Stimulated activated CD4-positive, alpha-beta T cell treated with anti-CD3 and anti-CD28 coated beads, Interleukin-4, amount 100 ng/mL, for 4 hours (primary cell): ENCODE data around the gene IGF2.
A peak's percentile ranks its signal among the peaks of the same experiment; 100 is the strongest.

Experiments used
- DNase-seq, 2 experiments: peaks; one replicate each; pipeline ENCODE4 v3.0.0-alpha.2; 2020

IGF2 gene

GRCh38 chr11:2169626-2170570 lies 30.7 kb upstream of the IGF2 start:
- DNase-seq = no peak

- DNase-seq = no peak
Measured at GRCh38 chr11:2169005-2169378, 29.8 kb upstream of the IGF2 start.

GRCh38 chr11:2168286-2169004 lies 29.3 kb upstream of the IGF2 start:
- DNase-seq = no peak

DNA sequence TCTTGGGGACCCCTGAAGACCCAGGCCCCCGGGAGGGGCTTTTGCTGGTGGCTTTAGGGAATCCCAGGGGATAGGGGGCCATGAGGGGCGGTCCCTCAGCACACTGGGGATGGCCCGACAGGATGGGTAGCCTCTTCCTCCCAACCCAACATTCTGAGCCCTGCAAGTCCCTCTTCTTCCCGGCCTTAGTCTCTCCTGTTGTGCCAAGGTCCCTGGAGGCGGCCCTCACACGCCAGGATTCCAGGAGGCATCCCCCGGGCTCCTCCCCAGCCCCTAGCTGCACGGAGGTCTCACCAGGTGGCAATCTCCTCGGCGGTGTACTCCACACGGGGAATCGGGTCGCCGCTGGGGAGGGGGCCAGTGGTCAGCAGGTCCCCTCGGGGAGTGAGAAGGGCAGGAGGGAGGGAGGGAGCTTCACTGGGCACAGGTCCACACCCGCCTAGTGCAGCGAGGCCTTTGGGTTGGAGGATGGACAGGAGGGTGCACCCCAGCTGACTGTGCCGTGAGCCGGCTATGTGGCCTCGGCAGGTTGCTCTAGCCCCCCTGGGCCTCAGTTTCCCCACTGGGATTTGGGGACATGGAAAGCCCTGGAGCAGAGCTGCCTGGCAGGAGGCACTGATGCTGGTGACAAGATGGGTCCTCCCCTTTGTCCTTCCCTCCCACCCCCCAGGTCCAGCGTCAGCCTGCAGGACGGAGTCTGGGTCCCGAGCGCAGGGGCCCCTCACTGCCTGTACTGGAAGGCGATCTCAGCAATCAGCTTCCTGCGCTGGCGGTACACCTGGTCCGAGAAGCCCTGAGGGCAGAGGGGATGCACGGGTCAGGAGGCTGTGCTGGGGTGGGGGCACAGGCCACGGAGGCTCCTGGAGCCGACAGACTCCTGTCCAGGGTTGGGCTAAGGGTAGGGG lies 28.2 kb upstream of the IGF2 start:
- DNase-seq = no peak

DNA sequence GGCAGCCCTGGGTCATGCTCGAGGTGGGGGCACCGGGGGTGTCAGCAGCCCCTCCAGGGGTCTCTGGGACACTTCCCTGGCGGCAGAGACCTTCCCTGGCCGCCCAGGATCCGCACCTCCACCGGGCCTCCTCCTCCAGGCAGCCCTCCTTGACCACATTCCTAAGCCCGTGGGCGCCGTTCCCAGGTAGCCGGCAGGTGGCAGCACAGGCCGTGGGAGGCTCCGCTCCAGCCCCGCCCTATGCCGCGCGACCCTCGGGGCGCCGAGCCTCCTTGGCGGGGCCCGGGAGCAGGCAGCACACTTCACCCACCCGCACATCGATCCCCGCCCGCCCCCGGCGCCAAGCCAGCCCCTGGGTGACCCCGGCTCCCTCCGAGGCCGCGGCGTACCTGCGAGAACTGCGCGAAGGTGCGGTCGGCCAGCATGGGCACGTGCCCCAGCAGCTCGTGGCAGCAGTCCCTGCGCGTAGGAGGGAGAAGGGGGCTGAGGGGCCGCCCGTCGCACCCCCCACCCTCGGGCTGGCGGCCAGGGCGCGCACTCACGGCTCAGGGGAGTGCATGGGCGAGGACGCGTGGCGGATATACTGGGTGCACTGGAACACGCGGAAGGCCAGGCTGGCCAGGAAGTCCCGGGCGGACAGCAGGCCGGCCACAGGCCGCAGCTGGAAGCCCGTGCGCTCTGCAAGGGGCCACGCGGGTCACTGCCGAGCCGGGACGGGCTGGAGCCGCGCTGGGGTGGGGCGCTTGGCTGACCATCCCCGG lies 27.1 kb upstream of the IGF2 start:
- DNase-seq = peak in 1 of 2 experiments; percentile 54

DNA sequence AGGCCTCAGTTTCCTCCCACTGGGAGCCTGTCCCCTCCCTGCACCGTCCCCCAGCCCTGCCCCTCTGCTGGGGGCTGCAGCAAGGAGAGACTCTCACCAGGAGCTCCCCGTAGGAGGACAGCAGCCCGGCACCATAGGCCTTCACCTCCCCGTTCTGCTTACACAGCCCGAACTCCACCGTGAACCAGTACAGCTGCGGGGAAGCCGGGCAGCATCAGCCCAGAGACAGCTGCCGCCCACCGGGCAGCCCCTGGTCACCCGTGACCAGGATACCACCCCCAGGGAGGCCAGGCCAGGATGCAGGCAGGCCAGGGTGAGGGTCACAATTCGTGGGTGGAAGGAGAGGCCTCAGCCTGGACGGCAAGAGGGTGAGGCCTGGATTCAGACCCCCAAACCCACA lies 26.4 kb upstream of the IGF2 start:
- no peak for DNase-seq

DNA sequence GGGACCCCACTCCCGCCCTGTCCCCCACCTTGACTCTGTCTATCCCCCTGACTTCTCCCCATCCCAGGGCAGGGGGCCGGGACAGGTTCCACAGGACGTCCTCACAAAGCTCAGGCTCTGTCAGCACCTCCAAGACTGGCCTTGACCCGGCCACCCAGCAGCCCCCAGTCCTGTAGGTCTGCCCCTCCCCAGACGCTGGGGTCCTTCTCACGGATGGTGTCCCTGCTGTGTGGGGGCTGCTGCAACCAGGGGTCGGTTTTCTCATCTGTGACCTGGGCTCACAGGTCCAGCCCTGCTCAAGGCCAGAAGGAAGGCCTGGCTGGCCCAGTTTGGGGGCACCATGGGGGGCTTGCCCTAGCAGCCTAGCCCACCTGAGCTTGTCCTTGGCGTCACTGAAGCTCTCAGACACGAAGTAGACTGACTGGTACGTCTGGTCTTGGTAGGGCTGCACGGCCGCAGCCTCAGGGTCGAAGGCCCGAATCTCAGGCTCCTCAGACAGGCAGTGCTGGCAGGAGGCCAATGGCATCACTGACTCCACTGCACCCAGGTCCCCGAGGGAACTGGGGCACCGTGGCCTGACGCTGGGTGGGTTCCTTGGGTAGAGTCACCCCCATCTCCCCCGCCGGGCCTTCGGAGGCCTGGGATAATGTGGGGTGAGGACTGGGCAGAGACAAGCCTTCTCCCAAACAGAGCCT lies 25.8 kb upstream of the IGF2 start:
- DNase-seq = no peak

GRCh38 chr11:2164081-2164480 lies 24.9 kb upstream of the IGF2 start:
- no peak for DNase-seq

DNA sequence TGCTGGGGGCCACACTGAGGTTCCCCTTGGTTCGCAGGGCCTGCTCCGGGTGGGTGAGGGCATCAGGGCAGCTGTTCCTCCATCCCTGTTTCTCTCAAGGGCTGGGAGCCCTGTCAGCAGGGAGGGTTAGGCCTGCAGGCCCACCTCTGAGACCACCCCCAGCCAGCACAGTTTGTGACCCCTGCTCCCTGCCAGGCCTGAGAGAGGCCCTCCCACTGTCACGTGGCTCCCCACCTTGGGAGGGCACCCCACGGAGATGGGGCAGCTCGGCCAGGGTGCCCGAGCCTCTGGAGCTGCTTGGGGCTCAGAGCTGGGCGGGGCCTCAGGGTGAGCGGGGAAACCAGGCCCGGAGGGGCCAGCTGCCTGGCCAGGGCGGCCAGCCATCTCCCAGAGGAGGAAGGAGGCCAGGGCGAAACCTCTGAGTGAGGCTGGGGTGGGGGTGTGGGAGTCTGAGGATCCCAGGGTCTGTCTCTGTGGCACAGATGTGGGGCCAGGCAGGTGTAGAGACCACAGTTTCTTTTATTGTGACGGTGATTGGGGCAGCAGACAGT lies 24.3 kb upstream of the IGF2 start:
- DNase-seq = no peak

DNA sequence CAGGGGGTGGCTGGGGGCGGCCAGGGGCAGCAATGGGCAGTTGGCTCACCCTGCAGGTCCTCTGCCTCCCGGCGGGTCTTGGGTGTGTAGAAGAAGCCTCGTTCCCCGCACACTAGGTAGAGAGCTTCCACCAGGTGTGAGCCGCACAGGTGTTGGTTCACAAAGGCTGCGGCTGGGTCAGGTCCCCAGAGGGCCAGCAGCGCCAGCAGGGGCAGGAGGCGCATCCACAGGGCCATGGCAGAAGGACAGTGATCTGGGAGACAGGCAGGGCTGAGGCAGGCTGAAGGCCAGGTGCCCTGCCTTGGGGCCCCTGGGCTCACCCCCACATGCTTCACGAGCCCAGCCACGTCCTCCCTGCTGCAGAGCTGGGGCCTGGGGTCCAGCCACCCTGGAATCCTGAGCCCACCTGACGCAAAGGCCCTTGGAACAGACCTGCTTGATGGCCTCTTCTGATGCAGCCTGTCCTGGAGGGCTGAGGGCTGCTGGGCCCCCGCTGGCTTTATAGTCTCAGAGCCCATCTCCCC lies 21.6 kb upstream of the IGF2 start, which contains the start of gene INS:
TSS of gene INS (minus strand) at position 474 of the 524 bp plus-strand sequence. CDS start at position 236, 238 bp downstream.
- no peak for DNase-seq

DNA sequence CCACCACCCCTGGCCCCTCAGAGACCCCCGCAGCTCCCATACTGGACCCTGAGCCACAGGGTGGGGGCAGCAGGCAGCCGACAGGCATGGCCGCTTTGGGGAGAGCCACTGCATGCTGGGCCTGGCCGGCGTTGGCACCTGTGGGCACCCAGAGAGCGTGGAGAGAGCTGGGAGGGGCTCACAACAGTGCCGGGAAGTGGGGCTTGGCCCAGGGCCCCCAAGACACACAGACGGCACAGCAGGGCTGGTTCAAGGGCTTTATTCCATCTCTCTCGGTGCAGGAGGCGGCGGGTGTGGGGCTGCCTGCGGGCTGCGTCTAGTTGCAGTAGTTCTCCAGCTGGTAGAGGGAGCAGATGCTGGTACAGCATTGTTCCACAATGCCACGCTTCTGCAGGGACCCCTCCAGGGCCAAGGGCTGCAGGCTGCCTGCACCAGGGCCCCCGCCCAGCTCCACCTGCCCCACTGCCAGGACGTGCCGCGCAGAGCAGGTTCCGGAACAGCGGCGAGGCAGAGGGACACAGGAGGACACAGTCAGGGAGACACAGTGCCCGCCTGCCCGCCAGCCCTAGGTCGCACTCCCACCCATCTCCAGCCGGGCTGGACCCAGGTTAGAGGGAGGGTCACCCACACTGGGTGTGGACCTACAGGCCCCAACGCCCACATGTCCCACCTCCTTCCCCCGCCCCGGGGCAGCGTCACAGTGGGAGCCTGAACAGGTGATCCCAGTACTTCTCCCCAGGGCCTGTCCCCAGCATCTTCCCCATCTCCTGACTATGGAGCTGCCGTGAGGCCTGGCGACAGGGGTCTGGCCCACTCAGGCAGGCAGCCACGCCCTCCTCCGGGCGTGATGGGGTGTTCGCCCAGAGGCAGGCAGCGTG lies 20.6 kb upstream of the IGF2 start:
- no peak for DNase-seq

- no peak for DNase-seq
Measured at GRCh38 chr11:2158966-2159365, 19.8 kb upstream of the IGF2 start.

- DNase-seq = no peak
Measured at GRCh38 chr11:2158296-2158737, 19.1 kb upstream of the IGF2 start.

DNA sequence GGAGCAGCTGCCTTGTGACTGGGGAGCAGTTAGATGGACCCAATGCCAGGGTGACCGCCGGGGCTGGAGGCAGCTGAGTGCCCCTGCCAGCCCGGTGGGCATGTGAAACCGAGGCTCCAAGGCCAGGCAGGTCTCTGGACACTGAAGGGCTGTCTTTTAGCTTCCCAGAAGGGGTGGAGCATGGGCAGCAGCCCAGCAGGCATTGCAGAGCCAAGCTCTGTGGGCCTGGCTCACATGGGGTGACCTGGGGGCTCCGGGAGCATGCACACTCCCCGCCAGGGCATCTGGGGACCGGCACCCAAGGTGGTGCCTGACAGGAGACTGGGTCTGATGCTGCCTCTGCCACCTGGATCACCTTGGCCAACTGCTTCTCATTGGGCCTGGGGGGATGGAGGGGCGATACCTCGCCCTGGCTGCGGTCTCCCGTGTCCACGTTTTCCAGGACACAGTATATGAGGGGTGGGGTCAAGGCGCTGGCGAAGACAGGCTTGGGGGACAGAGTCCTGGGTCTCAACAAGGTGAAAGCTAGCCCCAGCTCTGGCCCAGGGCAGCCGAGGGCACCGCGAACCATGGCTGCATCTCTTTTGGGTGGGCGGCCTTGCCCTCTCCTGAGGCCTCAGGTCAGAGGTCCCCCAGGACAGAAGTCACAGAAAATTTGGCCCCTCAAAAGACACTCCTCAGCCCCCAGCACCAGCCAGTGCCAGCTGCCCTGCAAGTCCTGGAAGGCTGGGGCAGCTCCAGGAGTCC lies 18.3 kb upstream of the IGF2 start:
- DNase-seq = no peak

GRCh38 chr11:2156416-2157182 lies 17.4 kb upstream of the IGF2 start:
- DNase-seq = peak; percentile 27 to 49

DNA sequence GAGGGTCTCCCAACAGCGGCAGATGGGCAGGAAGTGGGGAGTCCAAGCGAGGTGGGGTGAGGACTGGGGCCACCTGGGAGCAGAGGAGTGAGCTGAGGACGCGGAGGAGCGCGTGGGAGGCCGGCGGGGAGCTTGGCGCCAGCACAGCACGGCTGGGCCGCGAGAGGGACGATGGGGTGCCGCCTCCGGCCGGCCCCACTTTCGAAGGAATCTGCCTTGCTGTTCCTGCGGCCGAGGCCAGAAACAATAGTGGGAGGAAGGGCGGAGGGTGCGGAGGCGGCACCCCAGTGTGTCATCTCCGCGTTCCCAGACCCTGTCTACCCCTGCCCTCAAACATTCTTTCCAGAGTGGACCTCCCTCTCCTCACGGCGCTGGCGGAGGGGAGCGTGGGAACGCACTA lies 16.3 kb upstream of the IGF2 start:
- DNase-seq = no peak

DNA sequence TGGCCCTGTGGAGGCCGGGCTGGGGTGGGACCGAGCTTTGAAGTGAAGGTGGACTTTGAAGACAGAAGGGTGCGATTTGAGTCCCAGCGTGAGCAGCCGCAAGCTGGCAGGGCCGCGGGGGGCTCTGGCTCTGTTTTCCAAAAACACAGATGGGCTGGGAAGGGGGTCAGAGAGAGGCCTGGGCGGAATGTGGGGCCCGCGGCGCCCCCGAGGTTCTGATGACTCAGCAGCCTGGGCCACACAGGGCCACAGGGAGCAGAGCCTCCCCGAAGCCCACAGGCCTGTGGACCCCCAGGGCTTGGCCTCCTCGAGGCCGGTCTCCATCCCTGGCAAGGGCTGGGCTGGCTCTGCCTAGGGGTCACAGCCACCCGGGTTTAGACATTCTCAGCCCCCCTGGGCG lies 15.7 kb upstream of the IGF2 start:
- no peak for DNase-seq

DNA sequence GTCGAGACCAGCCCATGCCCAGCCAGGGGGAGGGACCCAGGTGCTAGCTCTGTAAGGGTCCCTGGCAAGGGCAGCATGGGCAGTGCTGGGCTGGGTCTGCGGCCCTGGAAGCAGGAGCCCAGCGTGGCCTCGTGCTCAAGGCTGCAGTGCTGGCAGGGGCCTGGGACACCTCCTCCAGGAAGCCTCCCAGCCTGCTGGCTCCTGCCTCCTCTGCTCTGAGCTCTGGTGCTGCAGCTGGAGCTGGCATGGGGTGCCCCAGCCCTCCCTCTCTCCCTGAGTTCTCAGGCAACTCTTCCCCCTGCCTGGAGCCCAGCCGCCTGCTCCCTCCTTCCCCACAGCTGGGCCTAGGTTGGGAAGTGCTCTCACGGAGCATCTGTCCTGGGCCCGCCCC lies 15.0 kb upstream of the IGF2 start:
- DNase-seq = no peak
